Stimulated activated CD4-positive, alpha-beta T cell treated with anti-CD3 and anti-CD28 coated beads, TNF-alpha, amount 100 ng/mL, for 4 hours (primary cell): Measurements from ENCODE around the gene ATG9B.
"Not testable (repeated sequence)": the region's sequence is repeated elsewhere in the genome, so short reads cannot be mapped to it uniquely, and the experiment has no call there.

Experiments used
- DNase-seq, 3 experiments: peaks; one replicate each; pipeline ENCODE4 v3.0.0-alpha.2; 2020; ENCODE audit warnings: low read depth in 3 of 3

ATG9B gene

GRCh38 chr7:151017370-151017952 lies 6.8 kb downstream of the ATG9B start:
- no peak for DNase-seq

- DNase-seq = no peak
These were observed 7.4 kb downstream of the ATG9B start for GRCh38 chr7:151016942-151017341.

- no peak for DNase-seq
These were observed 7.8 kb downstream of the ATG9B start for GRCh38 chr7:151016505-151016904.

- DNase-seq = no peak
These were observed 8.3 kb downstream of the ATG9B start for GRCh38 chr7:151015967-151016366.

GRCh38 chr7:151014950-151015349 lies 9.3 kb downstream of the ATG9B start:
- no peak for DNase-seq

- DNase-seq = peak in 2 of 3 experiments; percentile 61 to 70
These were observed 10.4 kb downstream of the ATG9B start for GRCh38 chr7:151013733-151014497.

GRCh38 chr7:151013356-151013732 lies 10.9 kb downstream of the ATG9B start:
- DNase-seq = no peak

- DNase-seq = no peak
These were observed 11.4 kb downstream of the ATG9B start for GRCh38 chr7:151012911-151013347.

- no peak for DNase-seq
These were observed 12.1 kb downstream of the ATG9B start for GRCh38 chr7:151012031-151012692.

GRCh38 chr7:151011616-151012015 lies 12.7 kb downstream of the ATG9B start:
- DNase-seq = not testable (repeated sequence)

GRCh38 chr7:151011097-151011409 lies 13.2 kb downstream of the ATG9B start:
- no peak for DNase-seq

- DNase-seq = no peak
These were observed 13.8 kb downstream of the ATG9B start for GRCh38 chr7:151010307-151011096.

- no peak for DNase-seq
These were observed 14.3 kb downstream of the ATG9B start for GRCh38 chr7:151010037-151010306.

- no peak for DNase-seq
These were observed 14.8 kb downstream of the ATG9B start for GRCh38 chr7:151009327-151010036.

GRCh38 chr7:151008511-151009323 lies 15.6 kb downstream of the ATG9B start:
- DNase-seq = peak; percentile 54 to 77 (median 57)

- no peak for DNase-seq
These were observed 16.2 kb downstream of the ATG9B start for GRCh38 chr7:151008143-151008510.

GRCh38 chr7:151007469-151007898 lies 16.8 kb downstream of the ATG9B start:
- no peak for DNase-seq

GRCh38 chr7:151006590-151007300 lies 17.5 kb downstream of the ATG9B start:
- DNase-seq = no peak

GRCh38 chr7:151005566-151005965 lies 18.7 kb downstream of the ATG9B start:
- DNase-seq = no peak

- DNase-seq = no peak
These were observed 20.7 kb downstream of the ATG9B start for GRCh38 chr7:151003572-151003971.
